Lower leg skin (tissue), 3 donors: Measurements from ENCODE around the gene ORAI3.

ENCODE experiments used
- CTCF ChIP-seq, 3 donors: fragments of 450-650 bp; IDR thresholded peaks; one replicate each; pipeline ENCODE4 v1.5.1; 2016; ENCODE audit warnings: antibody characterized with exemption in 3 of 3, mild to moderate bottlenecking in 3 of 3, moderate library complexity in 2 of 3
- POLR2A ChIP-seq, 2 donors: fragments of 450-650 bp; IDR thresholded peaks; one replicate each; pipeline ENCODE4 v1.6.1; 2016 to 2017; ENCODE audit warnings: antibody characterized with exemption in 2 of 2, mild to moderate bottlenecking in 1 of 2, moderate library complexity in 1 of 2

- TF ChIP-seq CTCF (IDR thresholded peaks at IDR 0.05) (no peak), POLR2A (IDR thresholded peaks at IDR 0.05) (no peak)
Measured at GRCh38 chr16:30937692-30938091, 11.2 kb upstream of the ORAI3 start.
